Loucy (cell line): ENCODE results near the gene SELENON.

Experiments used
- H2AFZ ChIP-seq: fragments of 200-600 bp; sonication (generic); 2 replicates; pipeline ENCODE4 v1.6.0; 2016; ENCODE audit warnings: antibody characterized with exemption, mild to moderate bottlenecking, low read length, moderate library complexity
- H3F3A ChIP-seq: fragments of 200-600 bp; 2 replicates; pipeline ENCODE4 v1.6.0; 2016; ENCODE audit warnings: antibody characterized with exemption, low read depth, mild to moderate bottlenecking
- H3K27me3 ChIP-seq: fragments of 200-600 bp; sonication (generic); 2 replicates; pipeline ENCODE4 v1.6.1; 2014; ENCODE audit warnings: low read length, mild to moderate bottlenecking; ENCODE audit not compliant: insufficient read depth, poor library complexity, severe bottlenecking
- H3K36me3 ChIP-seq: fragments of 200-600 bp; sonication (generic); 2 replicates; pipeline ENCODE4 v1.6.1; 2016; ENCODE audit warnings: low read length; ENCODE audit not compliant: insufficient read depth
- H3K4me1 ChIP-seq: fragments of 200-600 bp; sonication (generic); 2 replicates; pipeline ENCODE4 v1.5.1; 2014; ENCODE audit warnings: low read length, mild to moderate bottlenecking; ENCODE audit not compliant: insufficient read depth, poor library complexity, severe bottlenecking
- H3K4me2 ChIP-seq: fragments of 200-600 bp; sonication (generic); 2 replicates; pipeline ENCODE4 v1.6.0; 2014; ENCODE audit warnings: antibody characterized with exemption, low read length, low read depth, mild to moderate bottlenecking; ENCODE audit not compliant: poor library complexity, severe bottlenecking
- H3K4me3 ChIP-seq: fragments of 200-600 bp; sonication (generic); 2 replicates; pipeline ENCODE4 v1.5.1; 2014; ENCODE audit warnings: low read length, mild to moderate bottlenecking, mixed read lengths; ENCODE audit not compliant: poor library complexity, severe bottlenecking
- H3K79me2 ChIP-seq: fragments of 200-600 bp; sonication (generic); 2 replicates; pipeline ENCODE4 v1.6.1; 2014; ENCODE audit warnings: low read length; ENCODE audit not compliant: insufficient read depth
- H3K9ac ChIP-seq: fragments of 200-600 bp; sonication (generic); 2 replicates; pipeline ENCODE4 v1.6.0; 2014; ENCODE audit warnings: mild to moderate bottlenecking, low read depth, low read length, moderate library complexity; ENCODE audit not compliant: poor library complexity, severe bottlenecking
- H3K9me2 ChIP-seq: fragments of 200-600 bp; sonication (generic); replicated peaks from 2 replicates; pipeline ENCODE4 v1.6.1; 2016; ENCODE audit warnings: low read depth, low read length, mixed read lengths
- H3K9me3 ChIP-seq: fragments of 200-600 bp; sonication (generic); 2 replicates; pipeline ENCODE4 v1.6.1; 2014; ENCODE audit warnings: mild to moderate bottlenecking, antibody characterized with exemption, low read length, low read depth; ENCODE audit not compliant: insufficient read depth
- H4K20me1 ChIP-seq: fragments of 200-600 bp; sonication (generic); 2 replicates; pipeline ENCODE4 v1.6.0; 2014; ENCODE audit warnings: antibody characterized with exemption, low read length, mild to moderate bottlenecking; ENCODE audit not compliant: insufficient read depth, poor library complexity, severe bottlenecking
- EZH2phosphoT487 ChIP-seq: fragments of 200-600 bp; IDR thresholded peaks from 2 replicates; pipeline ENCODE4 v1.6.1; 2018; ENCODE audit warnings: antibody characterized with exemption, mild to moderate bottlenecking, moderate library complexity, borderline replicate concordance
- TF ChIP-seq, protein P1 (sequence below): fragments of 200-600 bp; sonication (generic); conservative IDR thresholded peaks from 2 replicates; pipeline ENCODE4 v1.5.1; 2014; ENCODE audit warnings: mild to moderate bottlenecking, antibody characterized with exemption, low read length

Gene SELENON

DNA sequence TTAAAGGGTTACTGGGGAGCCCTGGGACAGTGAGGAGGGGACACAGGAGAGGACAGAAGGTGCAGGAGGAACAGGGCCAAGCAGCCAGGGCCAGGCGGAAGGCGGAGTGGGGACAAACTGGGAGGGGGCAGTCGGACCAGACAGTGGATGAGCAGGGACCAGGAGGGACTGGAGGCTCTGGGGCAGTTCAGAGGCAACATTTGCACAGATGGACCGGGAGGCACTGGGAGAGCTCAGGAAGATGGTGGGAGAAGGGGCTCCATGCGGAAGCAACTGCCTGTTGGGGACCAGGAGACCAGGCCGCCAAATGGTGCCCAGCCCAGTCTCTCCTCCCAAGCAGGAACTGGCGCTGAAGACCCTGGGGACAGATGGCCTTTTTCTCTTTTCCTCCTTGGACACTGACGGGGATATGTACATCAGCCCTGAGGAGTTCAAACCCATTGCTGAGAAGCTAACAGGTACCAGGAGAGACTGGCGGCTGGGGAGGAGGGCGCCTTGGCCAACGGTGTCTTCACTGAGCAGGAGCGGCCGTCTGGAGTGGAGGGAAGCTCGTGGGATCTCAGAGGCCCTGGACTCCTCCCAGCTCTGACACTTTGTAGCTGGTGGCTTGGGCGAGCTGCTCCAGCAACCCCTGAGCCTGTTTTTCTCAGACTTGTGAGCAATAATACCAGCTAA is 847 bp downstream of the SELENON start:
- Histone ChIP-seq H3K27me3 (peaks cover 11% of the 10 kb centered on the region), H3K4me2 (peak overlapping the region; percentile 77), H2AFZ (no peak overlapping the region), H3K79me2 (no peaks in the 10 kb centered on the region), H3K9me2 (no peaks in the 10 kb centered on the region), H4K20me1 (no peaks in the 10 kb centered on the region), H3K9ac (peak overlapping the region; percentile 46), H3F3A (no peaks in the 10 kb centered on the region), H3K9me3 (no peaks in the 10 kb centered on the region), H3K4me1 (no peaks in the 10 kb centered on the region), H3K4me3 (peak overlapping the region; percentile 65), H3K36me3 (no peaks in the 10 kb centered on the region)
- TF ChIP-seq EZH2phosphoT487 = no peak
- TF ChIP-seq, protein P1, sequence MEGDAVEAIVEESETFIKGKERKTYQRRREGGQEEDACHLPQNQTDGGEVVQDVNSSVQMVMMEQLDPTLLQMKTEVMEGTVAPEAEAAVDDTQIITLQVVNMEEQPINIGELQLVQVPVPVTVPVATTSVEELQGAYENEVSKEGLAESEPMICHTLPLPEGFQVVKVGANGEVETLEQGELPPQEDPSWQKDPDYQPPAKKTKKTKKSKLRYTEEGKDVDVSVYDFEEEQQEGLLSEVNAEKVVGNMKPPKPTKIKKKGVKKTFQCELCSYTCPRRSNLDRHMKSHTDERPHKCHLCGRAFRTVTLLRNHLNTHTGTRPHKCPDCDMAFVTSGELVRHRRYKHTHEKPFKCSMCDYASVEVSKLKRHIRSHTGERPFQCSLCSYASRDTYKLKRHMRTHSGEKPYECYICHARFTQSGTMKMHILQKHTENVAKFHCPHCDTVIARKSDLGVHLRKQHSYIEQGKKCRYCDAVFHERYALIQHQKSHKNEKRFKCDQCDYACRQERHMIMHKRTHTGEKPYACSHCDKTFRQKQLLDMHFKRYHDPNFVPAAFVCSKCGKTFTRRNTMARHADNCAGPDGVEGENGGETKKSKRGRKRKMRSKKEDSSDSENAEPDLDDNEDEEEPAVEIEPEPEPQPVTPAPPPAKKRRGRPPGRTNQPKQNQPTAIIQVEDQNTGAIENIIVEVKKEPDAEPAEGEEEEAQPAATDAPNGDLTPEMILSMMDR = no peak

DNA sequence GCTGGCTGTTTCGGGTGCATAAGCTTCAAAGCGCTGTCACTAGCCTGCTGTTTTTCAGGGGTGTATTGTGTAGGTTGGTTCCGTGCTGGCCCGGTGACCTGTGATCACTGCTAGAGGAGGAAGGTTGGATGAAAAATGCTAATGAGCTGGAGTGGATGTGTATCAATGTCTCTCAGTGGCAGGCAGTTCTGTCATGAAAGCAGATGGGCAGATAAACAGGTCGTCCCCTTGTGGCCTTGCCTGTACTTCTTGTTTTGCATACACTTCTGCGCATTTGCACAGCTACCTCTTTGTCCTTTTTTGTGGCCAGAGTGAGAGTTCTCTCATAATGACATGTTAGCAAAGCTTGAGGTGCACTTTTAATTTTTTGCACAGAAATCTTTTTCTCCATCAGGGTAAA is 2.9 kb downstream of the SELENON start:
- Histone ChIP-seq H3K9me2 (no peaks in the 10 kb centered on the region), H3K27me3 (peaks cover 11% of the 10 kb centered on the region), H3K4me2 (no peak overlapping the region), H3K4me1 (no peaks in the 10 kb centered on the region), H3K79me2 (no peaks in the 10 kb centered on the region), H3K9me3 (no peaks in the 10 kb centered on the region), H4K20me1 (no peaks in the 10 kb centered on the region), H3F3A (no peaks in the 10 kb centered on the region), H3K9ac (no peak overlapping the region), H2AFZ (no peak overlapping the region), H3K4me3 (no peak overlapping the region), H3K36me3 (no peaks in the 10 kb centered on the region)
- TF ChIP-seq, protein P1 = no peak
- TF ChIP-seq EZH2phosphoT487 = no peak

DNA sequence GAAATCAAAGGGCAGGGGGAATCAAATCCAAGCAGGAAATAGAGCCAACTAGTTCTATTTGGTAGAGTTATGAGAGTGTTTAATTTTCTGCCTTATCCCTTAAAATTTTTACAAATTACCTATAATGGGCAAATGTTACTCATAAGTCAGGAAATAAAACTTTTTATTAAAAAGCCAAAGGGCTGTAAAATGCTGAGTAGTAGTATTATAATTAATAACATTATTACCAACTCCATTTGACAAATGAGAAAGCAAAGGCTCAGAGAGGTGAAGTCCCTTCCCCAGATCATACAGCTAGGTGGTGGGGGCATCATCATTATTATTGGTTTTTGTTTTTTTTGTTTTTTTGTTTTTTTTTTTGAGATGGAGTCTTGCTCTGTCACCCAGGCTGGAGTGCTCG is 3.4 kb downstream of the SELENON start:
- Histone ChIP-seq H3K79me2 (no peaks in the 10 kb centered on the region), H3K4me1 (no peaks in the 10 kb centered on the region), H3K36me3 (no peaks in the 10 kb centered on the region), H3K27me3 (peaks cover 11% of the 10 kb centered on the region), H3K9me3 (no peaks in the 10 kb centered on the region), H4K20me1 (no peaks in the 10 kb centered on the region), H2AFZ (no peak overlapping the region), H3K9me2 (no peaks in the 10 kb centered on the region), H3K4me3 (no peak overlapping the region), H3K9ac (no peak overlapping the region), H3F3A (no peaks in the 10 kb centered on the region), H3K4me2 (no peak overlapping the region)
- TF ChIP-seq, protein P1 = no peak
- TF ChIP-seq EZH2phosphoT487 = no peak
